Cardiac muscle cell (in vitro differentiated cells and primary cell): ENCODE data around the gene OR6B3. TPM values are rescaled to one million over a fixed set of nuclear protein-coding genes. Genes with fewer than 3 reads are reported as not detected.

Experiments used
- DNase-seq, 2 donors: peaks; one replicate each; pipeline versions ENCODE4 v3.0.0 to v3.0.0-alpha.2; 2010 to 2017; ENCODE audit warnings: low read depth in 1 of 2, low spot score in 1 of 2
- H3K27ac ChIP-seq: fragments of 200-600 bp; sonication (generic); 2 replicates; pipeline ENCODE4 v1.5.1; 2016
- H3K27me3 ChIP-seq: fragments of 200-600 bp; sonication (generic); 2 replicates; pipeline ENCODE4 v1.6.0; 2016; ENCODE audit warnings: control low read depth
- H3K36me3 ChIP-seq: fragments of 200-600 bp; sonication (generic); 2 replicates; pipeline ENCODE4 v1.5.1; 2016; ENCODE audit warnings: control low read depth
- H3K4me1 ChIP-seq: fragments of 200-600 bp; sonication (generic); 2 replicates; pipeline ENCODE4 v1.8.1; 2017; ENCODE audit warnings: low read depth, mild to moderate bottlenecking, mixed run types
- H3K4me3 ChIP-seq: fragments of 200-600 bp; sonication (generic); 2 replicates; pipeline ENCODE4 v1.5.1; 2016; ENCODE audit warnings: mild to moderate bottlenecking
- H3K9me3 ChIP-seq: fragments of 200-600 bp; sonication (generic); 2 replicates; pipeline ENCODE4 v1.5.1; 2017; ENCODE audit warnings: low read depth, mild to moderate bottlenecking, control low read depth
- polyA plus RNA-seq: library from polyadenylated mRNA; unstranded; fragments of >200 nt; fragmentation: Nextera tagmentation; extraction: Ambion mirVana; gene quantifications from 2 replicates; pipeline ENCODE4 v1.2.1, GENCODE V29; 2016
- total RNA-seq: library from RNA; depleted of rRNA; stranded (reverse); fragments of >200 nt; gene quantifications from 2 replicates; pipeline ENCODE4 v1.2.3, GENCODE V29; 2016
- TF ChIP-seq, protein P1 (sequence below): IDR thresholded peaks from 2 replicates; pipeline ENCODE4 v1.5.1; 2012; ENCODE audit warnings: low read depth, mild to moderate bottlenecking, low read length

OR6B3 gene
- total and polyA plus RNA-seq, 2 experiments from 2014 or later: not detected

DNA sequence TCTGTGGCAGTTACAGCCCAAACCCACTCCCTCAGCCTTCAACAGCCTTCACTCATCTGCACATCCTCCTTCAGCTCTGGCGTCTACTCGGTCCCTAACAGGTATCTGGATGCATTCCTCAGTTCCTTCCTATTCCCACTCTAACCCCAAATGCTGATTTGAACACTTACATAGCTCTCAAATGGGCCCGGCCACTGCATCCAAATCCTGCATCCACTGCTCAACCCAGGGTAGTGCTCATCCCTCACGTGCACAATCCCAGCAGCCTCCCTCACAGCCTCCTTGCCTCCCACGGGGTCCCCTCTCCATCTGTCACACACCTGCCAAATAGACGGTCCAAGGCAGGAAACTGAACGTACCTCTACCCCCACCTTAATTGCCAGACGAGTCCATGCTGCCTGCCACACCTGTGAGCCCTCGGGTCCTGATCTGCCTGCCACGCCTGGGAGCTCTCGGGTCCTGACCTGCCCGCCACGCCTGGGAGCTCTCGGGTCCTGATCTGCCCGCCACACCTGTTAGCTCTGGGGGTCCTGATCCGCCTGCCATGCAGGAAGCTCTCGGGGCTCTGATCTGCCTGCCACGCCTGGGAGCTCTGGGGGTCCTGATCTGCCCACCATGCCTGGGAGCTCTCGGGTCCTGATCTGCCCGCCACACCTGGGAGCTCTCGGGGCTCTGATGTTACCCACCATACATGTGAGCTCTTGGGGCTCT is 9.9 kb downstream of the OR6B3 start:
- H3K27ac ChIP-seq: no peak overlapping the region
- H3K4me3 ChIP-seq: no peak overlapping the region
- no peaks in the 10 kb centered on the region for H3K36me3 ChIP-seq
- H3K27me3 ChIP-seq: no peaks in the 10 kb centered on the region
- no peak for DNase-seq
- no peaks in the 10 kb centered on the region for H3K4me1 ChIP-seq
- TF ChIP-seq, protein P1, sequence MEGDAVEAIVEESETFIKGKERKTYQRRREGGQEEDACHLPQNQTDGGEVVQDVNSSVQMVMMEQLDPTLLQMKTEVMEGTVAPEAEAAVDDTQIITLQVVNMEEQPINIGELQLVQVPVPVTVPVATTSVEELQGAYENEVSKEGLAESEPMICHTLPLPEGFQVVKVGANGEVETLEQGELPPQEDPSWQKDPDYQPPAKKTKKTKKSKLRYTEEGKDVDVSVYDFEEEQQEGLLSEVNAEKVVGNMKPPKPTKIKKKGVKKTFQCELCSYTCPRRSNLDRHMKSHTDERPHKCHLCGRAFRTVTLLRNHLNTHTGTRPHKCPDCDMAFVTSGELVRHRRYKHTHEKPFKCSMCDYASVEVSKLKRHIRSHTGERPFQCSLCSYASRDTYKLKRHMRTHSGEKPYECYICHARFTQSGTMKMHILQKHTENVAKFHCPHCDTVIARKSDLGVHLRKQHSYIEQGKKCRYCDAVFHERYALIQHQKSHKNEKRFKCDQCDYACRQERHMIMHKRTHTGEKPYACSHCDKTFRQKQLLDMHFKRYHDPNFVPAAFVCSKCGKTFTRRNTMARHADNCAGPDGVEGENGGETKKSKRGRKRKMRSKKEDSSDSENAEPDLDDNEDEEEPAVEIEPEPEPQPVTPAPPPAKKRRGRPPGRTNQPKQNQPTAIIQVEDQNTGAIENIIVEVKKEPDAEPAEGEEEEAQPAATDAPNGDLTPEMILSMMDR: no peak
- H3K9me3 ChIP-seq: no peaks in the 10 kb centered on the region

DNA sequence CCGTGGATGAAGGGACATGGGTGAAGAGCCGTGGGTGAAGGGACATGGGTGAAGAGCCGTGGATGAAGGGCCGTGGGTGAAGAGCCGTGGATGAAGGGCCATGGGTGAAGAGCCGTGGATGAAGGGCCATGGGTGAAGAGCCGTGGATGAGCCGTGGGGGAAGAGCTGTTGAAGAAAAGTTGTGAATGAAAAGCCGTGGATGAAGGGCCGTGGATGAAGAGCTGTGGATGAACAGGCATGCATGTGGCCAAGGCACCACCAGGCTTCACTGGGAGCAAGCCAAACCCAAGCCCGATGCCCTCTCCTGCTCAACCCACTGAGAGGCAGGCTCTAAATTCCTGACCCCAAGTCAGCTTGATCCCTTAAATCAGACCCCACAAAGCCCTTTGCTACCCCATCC is 10.6 kb downstream of the OR6B3 start:
- TF ChIP-seq, protein P1: no peak
- no peaks in the 10 kb centered on the region for H3K9me3 ChIP-seq

DNA sequence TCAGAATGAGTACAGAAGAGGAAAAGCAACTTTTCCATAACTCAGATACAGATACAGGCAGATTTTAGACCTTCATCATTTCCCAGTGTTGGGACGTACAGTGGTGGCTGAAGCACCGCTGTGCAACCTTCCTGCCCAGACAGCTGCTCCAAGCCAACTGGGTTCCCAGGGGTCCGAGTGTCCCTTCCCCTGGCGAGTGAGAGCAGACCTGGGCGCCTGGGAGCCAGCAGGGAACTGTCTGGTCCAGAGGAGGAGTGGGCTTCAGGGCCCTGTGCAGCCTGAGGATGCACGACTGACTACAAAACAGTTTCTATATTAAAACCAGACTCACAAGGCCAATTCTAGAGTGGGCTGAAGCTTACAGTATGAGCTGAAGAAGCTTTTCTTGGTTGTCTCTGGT is 12.0 kb downstream of the OR6B3 start:
- TF ChIP-seq, protein P1: no peak
- H3K4me3 ChIP-seq: no peak overlapping the region
- no peak overlapping the region for H3K27ac ChIP-seq
- H3K36me3 ChIP-seq: no peaks in the 10 kb centered on the region
- no peaks in the 10 kb centered on the region for H3K9me3 ChIP-seq
- no peaks in the 10 kb centered on the region for H3K27me3 ChIP-seq
- H3K4me1 ChIP-seq: no peaks in the 10 kb centered on the region
- DNase-seq: no peak

More for the DNA sequence above, 10.6 kb downstream of the OR6B3 start:
- Histone ChIP-seq H3K36me3 (no peaks in the 10 kb centered on the region), H3K27me3 (no peaks in the 10 kb centered on the region), H3K4me1 (no peaks in the 10 kb centered on the region), H3K4me3 (no peak overlapping the region), H3K27ac (no peak overlapping the region)
- no peak for DNase-seq

DNA sequence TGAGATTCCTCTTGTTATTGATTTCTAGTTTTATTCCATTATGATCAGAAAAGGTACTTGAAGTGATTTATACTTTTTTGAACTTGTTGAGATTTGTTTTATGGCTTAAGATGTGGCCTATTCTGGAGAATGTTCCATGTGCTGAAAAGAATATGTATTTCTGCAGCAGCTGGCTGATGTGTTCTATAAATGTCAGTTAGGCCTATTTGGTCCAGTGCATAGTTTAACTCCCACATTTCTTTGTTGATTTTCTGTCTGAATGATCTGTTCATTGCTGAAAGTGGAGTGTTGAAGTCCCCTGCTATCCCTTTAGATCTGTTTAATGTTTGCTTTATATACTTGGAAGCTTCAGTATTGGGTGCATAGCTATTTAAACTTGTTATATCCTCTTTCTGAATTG is 16.0 kb downstream of the OR6B3 start:
- no peaks in the 10 kb centered on the region for H3K4me1 ChIP-seq
- H3K4me3 ChIP-seq: no peak overlapping the region
- H3K27me3 ChIP-seq: no peaks in the 10 kb centered on the region
- no peaks in the 10 kb centered on the region for H3K9me3 ChIP-seq
- TF ChIP-seq, protein P1: no peak
- no peaks in the 10 kb centered on the region for H3K36me3 ChIP-seq
- no peak overlapping the region for H3K27ac ChIP-seq
- no peak for DNase-seq

DNA sequence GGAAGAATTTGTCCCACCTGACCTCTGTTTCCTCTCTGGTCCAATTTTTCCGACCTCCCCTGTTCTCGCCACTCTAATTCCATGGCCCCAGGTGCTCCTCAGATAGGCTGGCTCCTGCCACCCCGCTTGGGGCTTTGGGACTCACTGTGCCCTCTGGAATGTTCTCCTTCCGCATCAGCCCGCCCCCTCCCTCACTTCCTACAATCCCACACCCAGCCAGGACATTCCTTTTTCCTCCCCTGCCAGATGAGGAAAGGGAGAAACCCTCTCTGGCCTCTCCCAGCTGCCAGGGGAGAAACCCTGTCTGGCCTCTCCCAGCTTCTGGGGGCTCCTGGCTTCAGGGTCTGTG is 20.0 kb downstream of the OR6B3 start:
- no peaks in the 10 kb centered on the region for H3K9me3 ChIP-seq
- H3K4me3 ChIP-seq: no peak overlapping the region
- TF ChIP-seq, protein P1: no peak
- no peaks in the 10 kb centered on the region for H3K36me3 ChIP-seq
- H3K27me3 ChIP-seq: no peaks in the 10 kb centered on the region
- DNase-seq: no peak
- H3K27ac ChIP-seq: no peak overlapping the region
- no peaks in the 10 kb centered on the region for H3K4me1 ChIP-seq
